GM21360 (cell line): ENCODE measurements around the gene SMIM29.
"Not testable (repeated sequence)": the region's sequence is repeated elsewhere in the genome, so short reads cannot be mapped to it uniquely, and the experiment has no call there.

Experiments
- ATAC-seq: cut with Tn5 transposase; IDR thresholded peaks from one replicate; pipeline ENCODE4 v1.9.1; 2021; ENCODE audit warnings: mild to moderate bottlenecking, moderate library complexity; ENCODE audit not compliant: unreplicated experiment

SMIM29 gene

GRCh38 chr6:34269132-34269531 lies 20.3 kb upstream of the SMIM29 start:
- ATAC-seq, result not testable (repeated sequence)

DNA sequence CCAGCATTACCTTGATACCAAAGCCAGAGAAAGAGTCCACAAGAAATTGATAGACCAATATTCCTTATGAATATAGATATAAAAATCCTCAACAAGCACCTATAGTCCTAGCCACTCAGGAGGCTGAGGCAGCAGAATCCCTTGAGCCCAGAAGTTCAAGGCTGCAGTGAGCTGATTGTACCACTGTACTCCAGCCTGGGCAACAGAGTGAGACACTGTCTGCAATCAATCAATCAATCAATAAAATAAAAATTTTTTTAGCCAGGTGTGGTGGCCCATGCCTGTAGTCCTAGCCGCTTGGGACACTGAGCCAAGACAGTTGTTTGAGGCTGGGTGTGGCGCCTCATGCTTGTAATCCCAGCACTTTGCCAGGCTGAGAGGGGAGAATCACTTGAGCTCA lies 18.9 kb upstream of the SMIM29 start:
- no peak for ATAC-seq

DNA sequence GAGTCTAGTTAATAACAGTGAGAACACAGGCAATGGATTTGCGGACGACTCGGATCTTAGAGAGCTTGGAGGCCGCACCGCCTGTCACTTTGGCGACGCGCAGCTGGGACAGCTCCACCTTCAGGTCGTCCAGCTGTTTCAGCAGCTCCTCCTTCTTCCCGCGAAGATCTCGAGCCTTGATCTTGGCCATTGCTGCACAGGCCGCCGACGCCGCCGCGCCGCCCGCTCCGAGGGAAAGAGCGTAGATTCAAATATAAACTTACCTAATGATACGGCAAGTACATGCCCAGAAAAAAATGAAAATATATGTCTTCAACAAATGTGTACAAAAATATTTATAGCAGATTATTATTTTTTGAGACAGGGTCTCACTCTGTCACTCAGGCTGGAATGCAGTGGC lies 14.7 kb upstream of the SMIM29 start:
- not testable (repeated sequence) for ATAC-seq

GRCh38 chr6:34260576-34261267 lies 11.9 kb upstream of the SMIM29 start:
- no peak for ATAC-seq

GRCh38 chr6:34259529-34260069 lies 10.8 kb upstream of the SMIM29 start:
- no peak for ATAC-seq

- ATAC-seq, result not testable (repeated sequence)
Measured at GRCh38 chr6:34252395-34252794, 3.6 kb upstream of the SMIM29 start.

DNA sequence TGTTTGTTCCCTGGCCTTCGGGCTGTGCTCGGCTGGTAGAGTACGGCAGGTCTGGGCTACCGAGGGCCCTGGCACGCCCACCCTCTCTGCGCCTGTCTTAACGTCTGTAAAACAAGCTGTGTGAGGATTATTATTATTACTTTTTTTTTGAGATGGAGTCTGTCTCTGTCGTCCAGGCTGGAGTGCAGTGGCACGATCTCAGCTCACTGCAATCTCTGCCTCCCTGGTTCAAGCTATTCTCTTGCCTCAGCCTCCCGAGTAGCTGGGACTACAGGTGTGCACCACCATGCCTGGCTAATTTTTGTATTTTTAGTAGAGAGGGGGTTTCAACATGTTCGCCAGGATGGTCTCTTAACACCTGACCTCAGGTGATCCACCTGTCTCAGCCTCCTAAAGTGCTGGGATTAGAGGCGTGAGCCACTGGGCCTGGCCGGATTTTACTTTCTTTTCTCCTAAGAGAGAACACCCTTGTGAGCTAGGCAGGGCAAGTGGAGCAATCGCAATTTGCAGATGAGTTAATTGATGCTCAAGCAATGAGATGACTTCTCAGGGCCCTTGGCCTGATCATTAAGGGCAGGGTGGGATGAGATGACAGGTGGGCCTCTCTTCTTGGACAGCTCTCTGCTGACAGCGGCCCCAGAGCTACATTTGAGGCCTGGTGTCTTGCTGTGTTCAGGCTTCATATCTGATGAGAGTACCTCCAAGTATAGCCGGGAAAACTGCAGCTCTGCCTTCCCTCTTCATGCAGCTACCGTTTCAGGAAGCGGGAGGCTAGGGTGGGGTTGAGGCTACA lies 859 bp upstream of the SMIM29 start:
- peak; percentile 11 for ATAC-seq

- peak; percentile 19 for ATAC-seq
Measured at GRCh38 chr6:34248198-34248726, 544 bp downstream of the SMIM29 start.

DNA sequence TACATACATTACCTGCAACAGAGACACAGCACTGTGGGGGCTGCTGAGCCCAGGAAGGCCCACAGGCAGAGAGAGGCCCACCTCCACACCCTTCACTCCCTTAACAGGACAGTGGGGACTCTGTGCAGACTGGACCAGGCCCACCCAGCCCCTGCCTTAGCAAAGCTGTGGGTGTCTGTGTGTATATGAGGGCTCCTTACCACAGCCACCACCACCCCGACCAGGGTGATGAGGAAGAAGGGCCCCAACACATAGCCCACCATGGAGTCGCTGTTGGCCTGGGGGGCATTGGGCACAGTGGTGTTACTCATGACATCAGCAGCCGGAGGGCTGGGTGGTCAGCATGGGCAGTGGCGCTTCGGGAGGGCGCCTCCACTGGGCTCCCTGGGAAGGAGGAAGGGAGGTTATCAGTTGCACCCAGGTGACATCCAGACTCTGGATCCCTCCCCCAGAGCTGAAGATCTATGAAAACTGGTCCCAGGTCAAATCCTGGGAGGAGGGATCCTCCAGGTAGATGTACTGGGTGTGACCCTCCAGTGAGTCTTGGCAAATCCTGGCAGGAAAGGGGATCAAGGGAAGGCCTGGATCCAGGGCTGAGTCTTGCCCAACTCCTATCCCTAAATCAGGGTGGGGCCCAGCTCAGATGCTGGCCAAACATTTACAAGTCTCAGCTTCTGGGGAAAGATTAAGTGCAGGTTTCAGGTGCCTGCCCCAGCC lies 1.2 kb downstream of the SMIM29 start:
- no peak for ATAC-seq

DNA sequence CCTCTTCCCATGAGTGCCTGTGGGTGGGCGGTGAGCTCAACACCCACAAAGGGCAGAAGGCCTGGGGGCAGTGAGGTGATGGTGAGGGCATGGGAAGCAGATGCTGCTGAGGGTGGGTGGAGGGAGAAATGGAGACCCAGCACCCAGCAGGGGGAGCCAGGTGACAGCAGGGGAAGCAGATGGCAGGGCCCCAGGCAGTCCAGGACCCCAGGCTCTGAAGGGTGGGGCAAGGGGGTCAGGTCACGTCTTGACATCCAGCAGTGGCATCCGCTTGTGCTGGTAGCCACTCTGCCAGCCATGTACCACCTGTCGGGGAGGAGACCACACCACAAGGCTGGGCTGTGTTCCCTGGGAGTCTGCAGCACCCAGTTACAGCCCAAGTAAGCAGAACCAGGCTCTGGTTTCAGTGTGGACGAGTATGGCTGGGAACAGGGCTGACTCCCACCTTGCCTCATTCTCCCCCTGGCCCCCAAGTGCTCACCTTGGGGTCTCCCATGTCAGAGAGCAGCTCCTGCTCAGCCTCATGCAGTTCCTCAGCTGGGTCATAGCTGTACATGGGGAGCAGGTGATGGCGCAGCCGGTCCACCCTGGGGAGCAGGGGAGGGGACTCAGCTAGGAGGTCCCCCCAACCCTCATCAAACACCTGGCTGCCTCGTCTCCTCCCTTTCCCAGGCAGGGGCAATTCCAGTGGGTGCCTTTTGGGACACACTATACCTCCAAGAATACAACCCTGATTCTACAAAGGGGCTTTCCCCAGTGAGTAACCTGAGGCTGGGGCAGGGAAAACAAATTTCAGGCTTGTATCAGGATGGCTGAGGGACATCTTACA lies 2.0 kb downstream of the SMIM29 start:
- no peak for ATAC-seq

DNA sequence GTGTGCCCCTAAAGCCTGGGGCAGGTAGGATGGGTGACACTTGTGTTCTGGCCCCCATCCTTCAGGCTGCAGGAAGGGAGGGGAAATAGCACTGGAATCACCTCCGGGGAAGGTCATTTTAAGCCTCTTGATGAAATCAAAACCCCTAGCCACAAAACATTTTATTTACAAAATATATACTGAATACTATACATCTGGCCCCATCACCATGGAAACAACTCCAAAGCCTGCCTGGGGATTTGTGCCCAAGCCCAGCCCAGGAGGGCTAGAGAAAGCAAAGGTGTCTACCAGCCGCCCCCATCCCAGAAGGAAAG lies 2.6 kb downstream of the SMIM29 start:
- ATAC-seq, result no peak

- ATAC-seq, result not testable (repeated sequence)
Measured at GRCh38 chr6:34245761-34246140, 3.1 kb downstream of the SMIM29 start.

DNA sequence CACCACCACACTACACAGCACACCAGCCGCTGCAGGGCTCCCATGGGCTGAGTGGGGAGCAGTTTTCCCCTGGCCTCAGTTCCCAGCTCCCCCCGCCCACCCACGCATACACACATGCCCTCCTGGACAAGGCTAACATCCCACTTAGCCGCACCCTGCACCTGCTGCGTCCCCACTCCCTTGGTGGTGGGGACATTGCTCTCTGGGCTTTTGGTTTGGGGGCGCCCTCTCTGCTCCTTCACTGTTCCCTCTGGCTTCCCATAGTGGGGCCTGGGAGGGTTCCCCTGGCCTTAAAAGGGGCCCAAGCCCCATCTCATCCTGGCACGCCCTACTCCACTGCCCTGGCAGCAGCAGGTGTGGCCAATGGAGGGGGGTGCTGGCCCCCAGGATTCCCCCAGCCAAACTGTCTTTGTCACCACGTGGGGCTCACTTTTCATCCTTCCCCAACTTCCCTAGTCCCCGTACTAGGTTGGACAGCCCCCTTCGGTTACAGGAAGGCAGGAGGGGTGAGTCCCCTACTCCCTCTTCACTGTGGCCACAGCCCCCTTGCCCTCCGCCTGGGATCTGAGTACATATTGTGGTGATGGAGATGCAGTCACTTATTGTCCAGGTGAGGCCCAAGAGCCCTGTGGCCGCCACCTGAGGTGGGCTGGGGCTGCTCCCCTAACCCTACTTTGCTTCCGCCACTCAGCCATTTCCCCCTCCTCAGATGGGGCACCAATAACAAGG lies 3.6 kb downstream of the SMIM29 start:
- not testable (repeated sequence) for ATAC-seq

GRCh38 chr6:34243901-34244884 lies 4.6 kb downstream of the SMIM29 start:
- no peak for ATAC-seq

- no peak for ATAC-seq
Measured at GRCh38 chr6:34243131-34243771, 5.6 kb downstream of the SMIM29 start.

GRCh38 chr6:34242252-34243130 lies 6.3 kb downstream of the SMIM29 start:
- ATAC-seq, result no peak
